Stimulated activated CD8-positive, alpha-beta memory T cell treated with anti-CD3 and anti-CD28 coated beads, Interleukin-12 subunit alpha, Interleukin-12 subunit beta, amount 100 ng/mL, for 4 hours (primary cell): ENCODE results near the gene MAP4K4.
"Not testable (repeated sequence)": the region's sequence is repeated elsewhere in the genome, so short reads cannot be mapped to it uniquely, and the experiment has no call there.

Experiments
- DNase-seq: peaks from one replicate; pipeline ENCODE4 v3.0.0-alpha.2; 2020; ENCODE audit warnings: low read depth

Gene MAP4K4

GRCh38 chr2:101744832-101745231 is 47.3 kb downstream of the MAP4K4 start:
- DNase-seq: no peak

DNA sequence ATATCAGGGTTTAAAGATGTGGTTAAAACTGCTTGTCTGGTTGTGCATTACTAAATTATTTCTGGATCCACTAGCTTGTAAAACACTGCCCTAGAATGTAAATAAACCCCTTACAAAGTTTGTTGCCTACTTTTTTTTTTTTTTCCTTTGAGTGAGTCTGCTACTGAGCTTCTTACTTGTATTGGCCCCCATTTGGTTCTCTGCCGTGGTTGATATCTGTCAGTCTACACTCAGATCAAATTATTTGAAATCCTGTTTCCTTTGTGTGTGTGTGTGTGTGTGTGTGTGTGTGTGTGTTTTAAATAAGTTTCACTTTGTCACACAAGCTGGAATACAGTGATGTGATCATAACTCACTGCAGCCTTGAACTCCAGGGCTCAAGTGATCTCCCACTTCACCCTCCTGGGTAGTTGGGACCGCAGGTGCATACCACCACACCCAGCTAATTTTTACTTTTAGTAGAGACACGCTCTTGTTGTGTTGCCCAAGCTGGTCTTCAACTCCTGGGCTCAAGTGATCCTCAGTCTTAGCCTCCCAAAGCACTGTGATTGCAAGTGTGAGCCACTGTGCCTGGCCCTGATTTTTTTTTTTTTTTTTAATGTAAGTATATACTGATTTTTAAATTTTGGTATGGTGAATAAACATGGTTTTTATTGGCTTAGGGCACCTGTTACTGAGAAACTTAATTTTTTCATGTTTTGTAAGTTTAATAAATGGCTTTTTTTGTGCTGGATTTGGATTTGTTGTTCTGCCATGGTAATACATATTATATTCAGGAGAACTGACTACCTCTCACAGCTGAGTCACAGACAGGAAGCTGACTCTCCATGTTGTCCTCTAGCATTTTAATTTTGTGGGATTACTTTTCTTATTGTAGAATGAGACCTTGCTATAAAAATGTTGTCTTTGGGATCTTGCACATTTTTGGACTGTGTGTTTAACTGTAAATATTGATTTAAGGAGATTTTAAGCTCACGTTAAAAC is 48.5 kb downstream of the MAP4K4 start:
- no peak for DNase-seq

DNA sequence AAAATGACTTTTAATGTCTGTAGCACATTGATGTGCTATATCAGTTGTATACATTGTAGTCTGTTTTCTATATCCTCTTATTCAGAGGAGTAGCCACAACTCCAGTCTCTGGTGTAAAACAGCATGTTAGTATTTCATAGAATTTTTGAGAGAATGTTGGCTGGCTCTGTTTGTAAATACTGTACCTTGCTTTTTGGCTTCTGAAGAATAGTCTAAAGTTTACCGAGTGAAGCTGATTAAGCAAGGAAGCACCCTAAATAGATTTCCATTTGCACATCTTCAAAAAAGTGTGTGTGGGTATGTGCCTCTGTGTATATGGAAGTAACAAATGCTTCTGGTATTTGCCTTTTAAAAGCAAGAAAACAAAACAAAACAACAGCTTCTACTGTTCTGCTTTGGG is 50.5 kb downstream of the MAP4K4 start:
- no peak for DNase-seq

DNA sequence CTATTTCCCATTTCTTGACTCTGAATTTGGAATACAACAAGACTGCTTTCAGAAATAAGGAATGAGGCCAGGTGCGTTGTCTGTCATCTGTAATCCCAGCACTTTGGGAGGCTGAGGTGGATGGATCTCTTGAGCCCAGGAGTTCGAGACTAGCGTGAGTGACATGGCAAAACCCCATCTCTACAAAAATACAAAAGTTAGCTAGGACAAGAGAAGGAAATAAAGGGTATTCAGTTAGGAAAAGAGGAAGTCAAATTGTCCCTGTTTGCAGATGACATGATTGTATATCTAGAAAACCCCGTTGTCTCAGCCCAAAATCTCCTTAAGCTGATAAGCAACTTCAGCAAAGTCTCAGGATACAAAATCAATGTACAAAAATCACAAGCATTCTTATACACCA is 51.0 kb downstream of the MAP4K4 start:
- DNase-seq: not testable (repeated sequence)

DNA sequence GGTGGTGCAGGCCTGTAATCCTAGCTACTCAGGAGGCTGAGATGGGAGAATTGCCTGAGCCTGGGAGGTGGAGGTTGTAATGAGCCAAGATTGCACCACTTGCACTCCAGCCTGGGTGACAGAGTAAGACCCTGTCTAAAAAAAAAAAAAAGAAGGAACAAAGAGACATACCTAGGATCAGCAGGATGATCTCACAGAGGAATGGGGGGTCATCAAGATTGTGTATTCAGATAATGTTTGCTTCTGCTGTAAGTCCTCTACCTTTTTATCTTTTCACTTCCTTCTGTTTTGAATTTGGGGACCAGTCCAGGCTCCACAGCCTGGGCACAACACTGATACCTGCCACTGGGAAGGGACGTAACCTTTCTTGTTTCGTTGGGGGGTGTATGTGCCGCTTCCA is 53.2 kb downstream of the MAP4K4 start:
- no peak for DNase-seq

DNA sequence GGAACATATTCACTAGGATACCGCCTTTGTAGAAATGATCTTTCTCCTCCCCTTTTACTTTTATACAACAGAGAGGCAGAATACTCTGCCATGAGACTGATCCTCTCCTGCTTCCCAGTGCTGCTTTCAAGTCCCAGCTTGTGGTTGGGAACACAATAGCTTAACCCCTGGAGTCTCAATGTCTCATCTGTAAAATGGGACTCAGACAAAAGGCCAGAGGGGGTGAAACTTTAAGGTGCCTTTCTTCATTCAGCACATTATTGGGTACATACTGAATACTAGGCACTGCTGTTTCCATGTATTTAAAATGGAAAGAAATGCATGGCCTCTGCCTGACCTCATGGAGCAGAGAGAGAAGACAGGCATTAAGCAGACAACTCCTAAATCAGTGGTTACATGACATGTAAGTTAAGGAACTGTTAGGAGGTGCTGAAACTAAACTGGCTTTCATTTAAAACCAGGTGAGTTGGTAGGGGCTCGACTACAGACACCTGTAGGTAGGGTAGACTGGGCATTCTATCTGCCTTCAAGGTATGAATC is 53.8 kb downstream of the MAP4K4 start:
- DNase-seq: no peak

DNA sequence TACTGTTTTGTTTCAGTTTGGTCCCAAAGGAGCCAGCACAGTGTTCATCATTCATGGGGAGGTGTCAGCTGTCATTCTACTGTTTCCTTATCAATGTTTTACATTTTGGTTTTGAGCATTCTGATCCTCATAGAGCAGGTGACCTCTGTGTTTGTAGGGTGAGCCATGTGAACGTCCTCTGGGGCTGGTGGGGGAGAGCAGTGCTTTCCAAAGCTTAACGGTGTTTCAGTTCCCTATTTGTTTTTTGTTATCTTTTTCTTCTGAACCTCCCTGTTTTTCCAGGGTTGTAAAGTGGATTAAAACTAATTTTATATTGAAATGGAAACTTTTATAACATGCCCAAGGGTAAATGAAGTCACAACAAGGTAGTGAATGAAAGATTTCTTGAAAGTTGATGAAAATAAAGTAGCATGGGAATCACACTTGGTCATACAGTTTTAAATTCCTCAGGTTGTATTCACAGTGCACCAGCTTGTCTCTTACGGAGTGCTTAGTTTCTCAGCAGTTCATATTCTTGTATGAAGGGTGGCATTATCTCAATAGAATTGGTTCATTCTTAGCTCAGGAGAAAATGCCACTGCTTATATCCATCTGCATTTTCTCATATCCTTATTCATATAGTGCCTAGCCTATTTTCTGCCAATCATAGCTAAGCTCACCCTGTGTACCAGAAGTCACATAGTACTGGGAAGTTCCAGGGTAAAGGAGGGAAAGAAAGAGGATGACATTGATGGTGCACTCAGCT is 54.5 kb downstream of the MAP4K4 start:
- DNase-seq: no peak

DNA sequence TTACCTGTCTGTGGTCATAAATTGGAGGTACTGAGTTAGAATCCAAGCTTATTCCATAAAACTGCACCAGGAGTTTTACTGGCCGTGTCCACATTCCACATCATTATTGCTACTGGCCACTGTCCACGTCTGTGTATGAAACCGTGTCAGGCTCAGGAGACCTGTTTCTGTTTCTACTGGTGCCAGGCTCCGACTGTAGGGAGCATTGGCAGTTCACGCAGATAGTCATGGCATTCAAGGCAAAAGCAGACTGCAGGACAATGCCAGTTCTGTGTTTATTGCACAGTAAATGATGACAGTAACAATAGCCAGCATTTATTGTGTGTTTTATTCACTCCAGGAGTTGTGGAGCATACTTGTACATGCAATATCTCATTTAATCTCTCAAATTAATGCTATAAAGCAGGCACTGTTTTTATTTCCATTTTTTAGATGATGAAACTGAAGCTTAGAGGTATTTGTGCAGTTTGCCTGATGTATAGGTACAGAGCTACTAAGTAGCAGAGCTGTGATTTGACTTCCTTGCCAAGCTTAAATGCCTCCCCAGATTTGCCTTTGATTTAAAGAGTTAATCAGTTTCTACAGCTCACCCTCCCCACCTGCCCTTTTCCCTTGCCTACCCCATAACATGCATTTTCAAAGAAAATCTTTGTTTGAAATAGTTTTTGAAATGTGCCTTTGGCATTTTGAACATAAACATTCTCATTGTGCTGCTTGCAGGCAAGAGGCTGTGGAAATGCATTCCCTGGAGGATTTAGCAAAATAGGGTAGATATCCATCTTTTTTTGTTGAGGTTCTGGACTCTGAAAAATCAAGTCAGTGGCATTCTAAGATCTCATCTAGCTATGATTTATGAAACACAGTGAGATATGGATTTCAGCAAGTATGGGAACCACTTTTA is 55.5 kb downstream of the MAP4K4 start:
- no peak for DNase-seq

DNA sequence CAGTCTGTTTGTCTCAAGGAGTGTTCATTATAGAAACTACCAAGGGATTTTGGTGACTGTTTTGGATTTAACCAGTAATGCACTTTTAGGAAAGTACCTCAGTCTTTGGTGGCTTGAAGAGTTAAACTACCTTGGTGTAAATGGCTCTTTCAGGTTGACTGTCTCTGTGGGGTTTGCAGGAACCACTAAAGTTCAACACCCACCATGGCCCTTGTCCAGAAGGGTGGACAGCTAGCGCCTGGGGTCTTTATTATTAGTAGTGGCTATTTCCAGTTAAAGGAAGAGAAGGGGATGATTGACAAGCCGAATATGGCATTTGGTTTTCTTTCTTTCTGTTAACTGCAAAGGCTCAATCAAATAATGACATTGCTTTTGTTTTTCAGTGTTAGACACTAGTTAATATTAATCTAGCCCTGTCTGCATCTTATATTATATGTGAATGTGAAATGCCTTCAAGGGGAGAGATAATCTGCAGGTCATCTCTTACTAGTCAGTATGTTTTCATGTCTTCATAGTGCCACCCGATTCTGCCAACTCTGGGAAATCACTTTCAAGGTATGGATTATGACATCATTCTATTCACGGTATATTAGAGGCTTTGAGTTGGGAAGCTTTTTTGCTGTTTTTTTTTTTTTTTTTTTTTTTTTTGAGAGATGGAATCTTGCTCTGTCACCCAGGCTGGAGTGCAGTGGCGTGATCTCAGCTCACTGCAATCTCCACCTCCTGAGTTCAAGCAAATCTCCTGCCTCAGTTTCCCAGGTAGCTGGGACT is 56.4 kb downstream of the MAP4K4 start:
- no peak for DNase-seq

GRCh38 chr2:101754618-101755017 is 57.1 kb downstream of the MAP4K4 start:
- no peak for DNase-seq

- no peak for DNase-seq
Measured at GRCh38 chr2:101756266-101756665, 58.8 kb downstream of the MAP4K4 start.

- DNase-seq: no peak
Measured at GRCh38 chr2:101758001-101758400, 60.5 kb downstream of the MAP4K4 start.

DNA sequence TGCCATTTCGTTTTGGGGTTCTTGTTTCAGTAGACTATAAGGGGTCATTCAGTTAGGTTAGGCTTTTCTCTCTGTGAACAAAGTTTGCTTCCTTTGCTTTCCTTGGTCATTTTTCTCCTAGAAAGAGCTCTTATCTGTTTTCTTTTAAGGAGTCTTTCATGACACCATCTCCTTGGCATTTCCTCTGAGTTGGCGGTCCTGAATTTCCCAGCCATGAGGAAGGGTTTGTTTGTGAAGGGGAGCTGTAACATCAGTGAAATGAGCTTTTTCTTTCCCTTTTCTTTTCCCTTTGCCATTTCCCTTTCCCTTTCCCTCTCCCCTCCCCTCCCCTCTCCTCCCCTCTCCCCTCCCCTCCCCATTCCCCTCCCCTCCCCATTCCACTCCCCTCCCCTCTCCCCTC is 61.7 kb downstream of the MAP4K4 start:
- no peak for DNase-seq

- DNase-seq: no peak
Measured at GRCh38 chr2:101762451-101763171, 65.1 kb downstream of the MAP4K4 start.

- DNase-seq: no peak
Measured at GRCh38 chr2:101763496-101764333, 66.2 kb downstream of the MAP4K4 start.

DNA sequence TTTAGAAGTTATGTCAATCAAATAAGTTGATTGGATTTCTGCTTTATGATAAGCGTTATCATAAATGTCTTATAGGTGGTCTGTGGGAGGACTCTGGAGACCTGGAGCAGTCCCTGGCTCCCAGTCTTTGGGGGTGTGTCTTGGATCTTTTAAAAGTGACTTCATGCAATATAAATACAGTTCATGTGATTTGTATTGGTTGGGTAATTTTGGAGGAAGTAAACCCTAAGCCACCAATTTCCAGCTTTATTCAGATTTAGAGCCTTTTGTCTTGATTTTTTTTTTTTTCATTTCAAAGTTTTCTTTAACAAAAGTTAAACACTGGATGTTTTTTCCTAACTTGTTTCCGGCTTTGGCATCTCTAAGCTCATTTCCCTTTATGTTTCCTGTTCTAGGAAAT is 68.8 kb downstream of the MAP4K4 start:
- no peak for DNase-seq

DNA sequence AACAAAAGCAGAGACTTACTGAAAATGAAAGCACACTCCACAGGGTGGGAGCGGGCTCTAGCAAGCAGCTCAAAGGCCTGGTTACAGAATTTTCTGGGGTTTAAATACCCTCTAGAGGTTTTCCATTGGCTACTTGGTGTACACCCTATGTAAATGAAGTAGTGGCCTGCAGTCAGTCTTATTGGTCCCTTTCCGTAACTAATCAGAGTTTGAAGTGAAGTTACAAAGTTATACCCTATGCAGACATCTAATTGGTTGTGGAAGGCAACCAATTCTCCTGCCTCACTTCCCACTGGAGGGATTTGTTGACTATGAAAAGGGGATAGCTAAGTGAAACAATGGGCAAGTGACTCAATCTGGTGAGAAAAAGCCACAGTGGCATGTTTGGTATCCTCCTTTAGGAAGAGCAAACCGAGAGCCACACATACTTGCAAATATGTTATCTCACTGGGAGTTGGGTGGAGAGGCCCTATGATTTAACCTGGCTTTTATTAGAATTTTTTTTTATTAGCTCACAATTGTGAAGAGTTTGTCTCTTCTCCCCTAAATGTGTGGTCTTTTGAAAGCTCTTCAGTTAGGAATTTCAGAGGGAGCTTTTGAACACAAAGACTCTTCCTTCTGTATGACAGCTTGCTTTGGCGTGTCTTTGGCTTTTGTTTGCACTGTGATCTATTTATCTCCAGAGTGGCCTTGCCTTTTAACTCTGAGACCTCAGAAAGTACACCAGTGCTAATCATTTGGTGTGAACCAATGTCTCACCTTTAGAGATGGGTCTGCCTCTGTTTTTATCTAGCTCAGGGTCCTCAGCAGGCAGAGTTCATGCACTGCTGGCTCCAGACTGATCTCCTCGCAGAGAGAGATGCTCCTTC is 69.6 kb downstream of the MAP4K4 start:
- no peak for DNase-seq

- DNase-seq: no peak
Measured at GRCh38 chr2:101768556-101769220, 71.2 kb downstream of the MAP4K4 start.
